ENCODE results near the gene CRIM1.

Gene CRIM1

GRCh38 chr2:36540986-36541754 lies 185.6 kb downstream of the CRIM1 start:
- no peak overlapping the region for H3K4me3 ChIP-seq (ENCODE audit: low read length)
- peaks cover 7% of the 10 kb centered on the region; the same call in 1 of the 2 replicates for H3F3A ChIP-seq (ENCODE audit: insufficient read depth, low read length)
- H3K4me1 ChIP-seq (ENCODE audit: low read length), result peaks cover 16% of the 10 kb centered on the region
- TF ChIP-seq EZH2phosphoT487 (IDR thresholded peaks at IDR 0.05; ENCODE audit: low read length) (no peak), EZH2 (optimal IDR thresholded peaks at IDR 0.05; ENCODE audit: low read depth, low read length) (no peak), CTCF (IDR thresholded peaks at IDR 0.05; ENCODE audit: low read length) (no peak)
- no peak overlapping the region for H2AFZ ChIP-seq (ENCODE audit: low read length)
- H3K9ac ChIP-seq (ENCODE audit: low read length), result no peak overlapping the region
- H4K20me1 ChIP-seq (ENCODE audit: insufficient read depth, low read length), result no peaks in the 10 kb centered on the region
- H3K79me2 ChIP-seq (ENCODE audit: low read length), result no peaks in the 10 kb centered on the region
- no peak overlapping the region for H3K4me2 ChIP-seq (ENCODE audit: low read depth, low read length)
- no peak overlapping the region for H3K27ac ChIP-seq (ENCODE audit: low read length)
- H3K27me3 ChIP-seq (replicated peaks; ENCODE audit: insufficient read depth, low read length), result no peaks in the 10 kb centered on the region
- no peak for DNase-seq
- no peaks in the 10 kb centered on the region for H3K36me3 ChIP-seq (replicated peaks; ENCODE audit: insufficient read depth, low read length)
- no peaks in the 10 kb centered on the region for H3K9me2 ChIP-seq (replicated peaks; ENCODE audit: insufficient read depth, low read length)
- no peaks in the 10 kb centered on the region for H3K9me3 ChIP-seq (replicated peaks; ENCODE audit: insufficient read depth, low read length)

GRCh38 chr2:36541891-36542595 lies 186.5 kb downstream of the CRIM1 start:
- Histone ChIP-seq H3F3A (ENCODE audit: insufficient read depth, low read length) (peaks cover 7% of the 10 kb centered on the region; the same call in 1 of the 2 replicates), H4K20me1 (ENCODE audit: insufficient read depth, low read length) (no peaks in the 10 kb centered on the region), H3K9me2 (replicated peaks; ENCODE audit: insufficient read depth, low read length) (no peaks in the 10 kb centered on the region), H3K27ac (ENCODE audit: low read length) (no peak overlapping the region), H3K27me3 (replicated peaks; ENCODE audit: insufficient read depth, low read length) (no peaks in the 10 kb centered on the region), H3K4me2 (ENCODE audit: low read depth, low read length) (no peak overlapping the region), H3K4me3 (ENCODE audit: low read length) (no peak overlapping the region), H3K79me2 (ENCODE audit: low read length) (no peaks in the 10 kb centered on the region), H2AFZ (ENCODE audit: low read length) (no peak overlapping the region), H3K4me1 (ENCODE audit: low read length) (peaks cover 16% of the 10 kb centered on the region), H3K36me3 (replicated peaks; ENCODE audit: insufficient read depth, low read length) (no peaks in the 10 kb centered on the region), H3K9me3 (replicated peaks; ENCODE audit: insufficient read depth, low read length) (no peaks in the 10 kb centered on the region), H3K9ac (ENCODE audit: low read length) (no peak overlapping the region)
- TF ChIP-seq EZH2 (optimal IDR thresholded peaks at IDR 0.05; ENCODE audit: low read depth, low read length) (no peak), CTCF (IDR thresholded peaks at IDR 0.05; ENCODE audit: low read length) (no peak), EZH2phosphoT487 (IDR thresholded peaks at IDR 0.05; ENCODE audit: low read length) (no peak)
- no peak for DNase-seq

- no peak for TF ChIP-seq CTCF (IDR thresholded peaks at IDR 0.05; ENCODE audit: low read length)
- no peak for TF ChIP-seq EZH2phosphoT487 (IDR thresholded peaks at IDR 0.05; ENCODE audit: low read length)
- TF ChIP-seq EZH2 (optimal IDR thresholded peaks at IDR 0.05; ENCODE audit: low read depth, low read length), result no peak
- Histone ChIP-seq H3K79me2 (ENCODE audit: low read length) (no peaks in the 10 kb centered on the region), H4K20me1 (ENCODE audit: insufficient read depth, low read length) (no peaks in the 10 kb centered on the region), H3F3A (ENCODE audit: insufficient read depth, low read length) (peaks cover 4% of the 10 kb centered on the region; the same call in 1 of the 2 replicates), H3K4me3 (ENCODE audit: low read length) (no peak overlapping the region), H3K9me2 (replicated peaks; ENCODE audit: insufficient read depth, low read length) (no peaks in the 10 kb centered on the region), H3K4me1 (ENCODE audit: low read length) (peaks cover 11% of the 10 kb centered on the region), H3K36me3 (replicated peaks; ENCODE audit: insufficient read depth, low read length) (no peaks in the 10 kb centered on the region), H3K4me2 (ENCODE audit: low read depth, low read length) (no peak overlapping the region), H3K27ac (ENCODE audit: low read length) (no peak overlapping the region), H3K9ac (ENCODE audit: low read length) (no peak overlapping the region), H3K9me3 (replicated peaks; ENCODE audit: insufficient read depth, low read length) (no peaks in the 10 kb centered on the region), H2AFZ (ENCODE audit: low read length) (no peak overlapping the region), H3K27me3 (replicated peaks; ENCODE audit: insufficient read depth, low read length) (no peaks in the 10 kb centered on the region)
- DNase-seq, result no peak
Measured at GRCh38 chr2:36544638-36545338, 189.2 kb downstream of the CRIM1 start.
